Heart left ventricle (tissue), 11 donors: ENCODE data around the gene TGFB1I1. TPM values are rescaled to one million over a fixed set of nuclear protein-coding genes. Genes with fewer than 3 reads are reported as not detected.

Experiments used
- polyA plus RNA-seq, 2 donors: library from polyadenylated mRNA; stranded (reverse); fragments of 200-250 nt; gene quantifications; one replicate each; pipeline ENCODE4 v1.2.3, GENCODE V29; 2013
- total RNA-seq, 9 donors: library from RNA; depleted of rRNA in 2 of 9; stranded (reverse); fragments of >200 nt in 2 of 9; fragmentation: NEBNext Ultra II Directional in 3 of 9; extraction: Animal tissue kit (Norgen Biotek cat#: 25700) in 3 of 9; gene quantifications; one replicate each; pipeline versions ENCODE4 v1.1.0 to v1.2.4, GENCODE V29; 2016 to 2023
- donor health status: ischemic (EF 13 %, LVEDD 7.1; RV severe dilation, severe dysfunction).
- donor health status: healthy with polysubstance abuse.
- donor health status: DM: no; HTN: yes; CAD: no.
- donor health status: DM: no; HTN: no; CAD: no.
- donor health status: ischemic (EF 25% LVEDD 5.7; RV mildly dilated, moderate dysfunction).
- donor health status: healthy.
- donor health status: DM: yes; HTN: yes; CAD: no.
- donor health status: PGD.
- donor health status: nonischemic (EF 23%, LVEDD 6.1; RV moderate dilation, normal function).

Gene TGFB1I1
- total and polyA plus RNA-seq, 11 donors, result 12.9 to 37.7 (median 19.5) TPM

Other genes starting within 250 kb of the TGFB1I1 start
- 10 to 100 TPM in 2 of 9 donors, 1 to 10 TPM in 7; 1.9 to 48.7 (median 4.9) TPM for gene ITGAM, start 212.2 kb upstream of the TGFB1I1 start, total RNA-seq
- gene ITGAM, start 212.2 kb upstream of the TGFB1I1 start, polyA plus RNA-seq, result 1 to 10 TPM; 2.5 to 2.6 TPM
- gene ITGAX, start 117.0 kb upstream of the TGFB1I1 start, total RNA-seq, result 10 to 100 TPM in 2 of 9 donors, 1 to 10 TPM in 6, under 1 TPM in 1; 0.73 to 52.7 (median 2.0) TPM
- gene ITGAX, start 117.0 kb upstream of the TGFB1I1 start, polyA plus RNA-seq, result 1 to 10 TPM; 2.0 to 2.2 TPM
- under 1 TPM in 2 of 9 donors, not detected in 7; 0.41 to 0.80 TPM for gene ITGAD, start 78.8 kb upstream of the TGFB1I1 start, total RNA-seq
- not detected for gene ITGAD, start 78.8 kb upstream of the TGFB1I1 start, polyA plus RNA-seq
- gene COX6A2, start 43.8 kb upstream of the TGFB1I1 start, total RNA-seq, result 1,000 to 10,000 TPM in 7 of 9 donors, 100 to 1,000 TPM in 2; 393 to 1,682 (median 1,115) TPM
- gene COX6A2, start 43.8 kb upstream of the TGFB1I1 start, polyA plus RNA-seq, result over 10,000 TPM in 1 of 2 donors, 1,000 to 10,000 TPM in 1; 1,628 to 10,029 TPM
- gene ZNF843, start 29.4 kb upstream of the TGFB1I1 start, total RNA-seq, result 1 to 10 TPM; 1.0 to 4.7 (median 2.5) TPM
- 1 to 10 TPM in 1 of 2 donors, under 1 TPM in 1; 0.43 to 1.2 TPM for gene ZNF843, start 29.4 kb upstream of the TGFB1I1 start, polyA plus RNA-seq
- 1 to 10 TPM; 4.1 to 9.2 (median 6.5) TPM for gene ARMC5, start 12.7 kb upstream of the TGFB1I1 start, total RNA-seq
- 1 to 10 TPM; 6.6 to 8.2 TPM for gene ARMC5, start 12.7 kb upstream of the TGFB1I1 start, polyA plus RNA-seq
- gene SLC5A2, start 11.0 kb downstream of the TGFB1I1 start, total RNA-seq, result not detected
- under 1 TPM; 0.08 to 0.76 TPM for gene SLC5A2, start 11.0 kb downstream of the TGFB1I1 start, polyA plus RNA-seq
- 10 to 100 TPM; 17.8 to 32.5 (median 21.2) TPM for gene RUSF1, start 36.2 kb downstream of the TGFB1I1 start, total RNA-seq
- 10 to 100 TPM; 25.3 to 30.9 TPM for gene RUSF1, start 36.2 kb downstream of the TGFB1I1 start, polyA plus RNA-seq
- 1 to 10 TPM in 1 of 9 donors, not detected in 8; 2.2 TPM for gene AHSP, start 55.7 kb downstream of the TGFB1I1 start, total RNA-seq
- gene AHSP, start 55.7 kb downstream of the TGFB1I1 start, polyA plus RNA-seq, result not detected